Limb (tissue), 2 donors: ENCODE measurements around the gene ZNF782.
"Not testable (repeated sequence)": the region's sequence is repeated elsewhere in the genome, so short reads cannot be mapped to it uniquely, and the experiment has no call there.

ENCODE experiments used
- DNase-seq, 2 donors: peaks; one replicate each; pipeline ENCODE4 v3.0.0-alpha.2; 2016; ENCODE audit errors: extremely low spot score in 2 of 2

ZNF782 gene

DNA sequence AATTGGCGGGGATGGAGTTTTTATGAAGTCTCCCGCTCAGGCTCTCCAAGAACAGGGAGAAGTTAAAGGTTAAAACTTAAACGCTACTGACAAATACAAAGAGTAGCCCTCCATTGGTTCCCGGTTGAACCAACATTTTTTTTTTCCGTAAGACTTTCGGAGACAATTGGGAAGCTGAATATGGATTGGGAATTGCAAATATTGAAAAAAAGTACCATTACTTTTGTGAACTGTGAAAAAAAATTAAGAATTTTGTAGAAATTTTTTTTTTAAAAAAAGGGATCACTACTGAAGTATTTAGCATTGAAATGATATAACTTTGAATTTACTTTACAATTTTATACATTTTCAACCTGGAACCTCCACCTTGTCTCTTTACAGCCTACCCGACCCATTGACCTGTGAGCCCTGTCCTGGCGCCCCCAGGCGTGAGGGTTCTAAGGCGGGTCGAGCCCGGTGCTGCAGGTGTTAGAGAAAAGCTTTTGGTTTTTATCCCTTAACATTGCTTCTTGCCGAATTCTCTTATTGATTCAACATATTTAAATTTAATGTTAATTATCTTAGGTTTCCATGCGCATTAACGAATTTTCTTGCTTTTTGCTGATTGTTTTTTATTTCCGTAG, 448 bp upstream of the ZNF782 start:
- no peak for DNase-seq

DNA sequence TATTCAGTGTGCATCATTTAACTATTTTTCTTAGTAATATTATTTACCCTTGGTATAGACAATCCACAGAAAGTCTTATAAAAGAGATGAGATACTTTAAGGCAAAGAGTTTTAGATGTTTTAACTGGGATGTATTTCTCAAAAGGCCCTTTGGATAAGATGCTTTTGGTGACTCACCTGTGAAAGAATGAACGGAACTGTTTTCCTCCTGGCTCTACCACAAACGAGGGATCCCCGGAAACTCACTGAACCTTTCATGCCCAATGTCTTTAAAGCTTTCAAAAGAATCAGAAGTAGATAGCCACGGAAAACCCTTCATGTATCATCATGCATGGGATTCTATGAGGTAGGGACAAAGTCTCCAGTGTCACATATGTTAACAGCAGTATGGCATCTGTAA, 1.6 kb downstream of the ZNF782 start:
- no peak for DNase-seq

DNA sequence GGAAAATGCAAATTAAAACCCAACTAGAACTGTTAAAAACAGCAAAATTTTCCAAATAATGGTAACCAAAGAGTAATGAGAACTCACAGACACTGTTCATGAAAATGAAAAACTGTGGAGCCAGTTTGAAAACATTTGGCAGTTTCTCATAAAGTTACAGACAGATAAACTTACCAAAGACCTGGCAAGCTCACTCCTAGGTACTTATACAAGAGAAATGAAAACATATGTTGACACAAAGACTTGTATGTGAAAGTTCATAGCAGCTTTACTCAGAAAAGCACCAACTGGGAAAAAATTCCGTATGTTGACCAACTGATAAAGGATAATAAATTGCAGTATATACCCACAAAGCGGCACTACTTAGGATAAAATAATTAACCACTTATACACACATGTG, 10.3 kb downstream of the ZNF782 start:
- DNase-seq = no peak

DNA sequence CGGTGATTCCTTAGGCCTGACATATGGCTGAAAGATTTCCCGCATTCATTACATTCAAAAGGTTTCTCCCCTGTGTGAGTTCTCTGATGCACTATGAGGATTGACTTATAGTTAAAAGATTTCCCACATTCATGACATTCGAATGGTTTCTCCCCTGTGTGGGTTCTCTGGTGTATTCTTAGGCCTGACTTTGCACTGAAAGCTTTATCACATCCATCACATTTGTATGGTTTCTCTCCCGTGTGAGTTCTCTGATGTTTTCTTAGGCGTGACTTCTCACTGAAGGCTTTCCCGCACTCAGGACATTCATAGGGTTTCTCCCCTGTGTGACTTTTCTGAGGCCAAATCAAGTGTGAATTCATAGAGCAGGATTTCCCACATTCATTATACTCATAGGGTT, 35.8 kb downstream of the ZNF782 start:
- no peak for DNase-seq

DNA sequence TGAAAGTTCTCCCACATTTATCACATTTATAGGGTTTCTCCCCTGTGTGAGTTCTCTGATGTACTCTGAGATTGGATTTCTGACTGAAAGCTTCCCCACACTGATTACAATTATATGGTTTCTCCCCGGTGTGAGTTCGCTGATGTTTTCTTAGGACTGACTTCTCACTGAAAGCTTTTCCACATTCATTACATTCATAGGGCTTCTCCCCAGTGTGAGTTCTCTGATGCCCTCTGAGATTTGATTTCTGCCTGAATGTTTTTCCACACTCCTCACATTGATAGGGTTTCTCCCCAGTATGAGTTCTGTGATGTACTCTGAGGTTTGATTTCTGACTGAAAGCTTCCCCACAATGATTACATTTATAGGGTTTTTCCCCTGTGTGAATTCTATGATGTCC, 36.3 kb downstream of the ZNF782 start:
- DNase-seq = no peak

DNA sequence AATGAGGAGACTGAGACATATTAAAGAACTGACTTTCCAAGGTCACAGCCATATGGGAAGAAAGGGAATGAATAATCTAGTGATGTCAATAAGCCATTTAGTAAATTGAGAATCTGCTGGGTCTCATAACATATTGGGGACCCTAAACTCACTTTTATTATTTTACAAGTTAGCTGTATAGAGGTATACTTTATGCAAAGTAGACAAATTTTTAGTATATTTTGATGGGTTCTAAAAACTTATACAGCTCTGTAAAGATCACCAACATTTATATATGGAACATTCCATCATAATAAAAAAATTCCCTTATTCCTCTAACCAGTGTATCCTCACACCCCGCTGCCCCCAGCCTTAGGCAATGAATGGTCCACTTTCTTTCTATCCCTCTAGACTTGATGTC, 40.7 kb downstream of the ZNF782 start:
- DNase-seq = no peak

DNA sequence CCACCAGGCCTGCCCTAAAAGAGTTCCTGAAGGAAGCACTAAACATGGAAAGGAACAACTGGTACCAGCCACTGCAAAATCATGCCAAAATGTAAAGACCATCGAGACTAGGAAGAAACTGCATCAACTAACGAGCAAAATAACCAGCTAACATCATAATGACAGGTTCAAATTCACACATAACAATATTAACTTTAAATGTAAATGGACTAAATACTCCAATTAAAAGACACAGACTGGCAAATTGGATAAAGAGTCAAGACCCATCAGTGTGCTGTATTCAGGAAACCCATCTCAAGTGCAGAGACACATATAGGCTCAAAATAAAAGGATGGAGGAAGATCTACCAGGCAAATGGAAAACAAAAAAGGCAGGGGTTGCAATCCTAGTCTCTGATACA, 55.4 kb downstream of the ZNF782 start:
- DNase-seq = not testable (repeated sequence)

DNA sequence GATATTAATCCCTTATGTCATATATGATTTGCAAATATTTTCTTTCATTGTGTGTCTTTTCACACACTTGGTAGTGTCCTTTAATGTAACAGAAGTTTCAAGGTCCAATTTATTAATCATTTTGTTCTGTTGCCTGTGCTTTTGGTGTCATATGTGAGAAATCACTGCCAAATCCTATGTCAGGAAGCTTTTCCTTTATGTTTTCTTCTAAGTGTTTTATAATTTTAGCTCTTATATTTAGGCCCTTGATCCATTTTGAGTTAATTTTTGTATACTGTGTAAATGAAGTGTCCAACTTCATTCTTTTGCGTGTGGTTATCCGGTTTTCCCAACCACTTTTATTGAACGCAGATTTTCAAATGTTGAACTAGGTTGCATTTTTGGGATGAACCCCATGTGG, 70.3 kb downstream of the ZNF782 start:
- DNase-seq = no peak

DNA sequence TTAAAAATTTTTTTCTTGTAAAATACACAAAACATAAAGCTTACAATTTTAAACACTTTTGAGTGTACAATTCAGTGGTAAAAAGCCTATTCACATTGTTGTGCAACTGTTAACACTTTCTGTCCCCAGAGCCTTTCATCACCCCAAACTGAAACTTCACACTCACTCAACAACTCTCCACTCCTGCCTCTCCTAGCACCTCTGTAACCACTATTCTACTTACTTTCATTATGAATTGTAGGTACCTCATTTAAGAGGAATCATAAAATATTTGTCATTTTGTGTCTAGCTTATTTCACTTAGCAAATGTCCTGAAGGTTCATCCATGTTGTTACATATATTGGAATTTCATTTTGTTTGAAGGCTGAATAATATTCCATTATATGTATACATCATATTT, 72.1 kb downstream of the ZNF782 start:
- no peak for DNase-seq

DNA sequence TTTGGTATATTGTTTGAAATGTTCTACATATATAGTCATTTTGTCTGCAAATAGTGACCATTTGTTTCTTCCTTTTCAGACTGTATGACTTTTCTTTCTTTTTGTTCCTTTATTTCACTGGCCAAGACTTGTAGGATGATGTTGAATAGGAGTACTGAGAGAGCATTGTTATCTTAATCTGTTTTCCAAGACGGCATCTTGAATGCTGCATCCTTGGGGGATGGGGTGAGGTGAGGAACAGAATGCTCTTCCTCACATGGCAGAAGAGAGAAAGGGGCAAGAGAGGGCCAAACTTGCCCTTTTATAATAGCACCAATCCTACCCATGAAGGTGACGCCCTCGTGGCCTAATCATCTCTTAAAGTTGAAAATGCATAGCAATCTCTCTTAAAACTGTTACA, 72.8 kb downstream of the ZNF782 start:
- DNase-seq = no peak

DNA sequence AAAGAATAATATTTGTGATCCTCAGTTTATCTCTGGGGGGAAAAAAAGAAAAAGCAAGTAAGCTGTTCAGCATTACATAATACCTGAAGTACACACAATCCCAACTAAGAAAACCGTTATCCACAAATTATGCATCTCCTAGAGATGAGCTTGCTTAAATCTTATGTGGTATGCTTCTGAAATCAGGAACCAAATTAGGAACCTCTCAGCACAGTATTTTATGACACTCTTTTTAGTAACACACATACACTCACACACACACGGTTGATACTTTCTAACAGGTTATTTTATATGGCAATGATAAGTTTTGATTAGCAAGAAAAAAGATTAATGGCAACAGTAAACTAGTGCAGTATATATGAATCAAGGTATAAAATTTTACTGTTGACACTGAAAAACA, 75.2 kb downstream of the ZNF782 start:
- DNase-seq = no peak

DNA sequence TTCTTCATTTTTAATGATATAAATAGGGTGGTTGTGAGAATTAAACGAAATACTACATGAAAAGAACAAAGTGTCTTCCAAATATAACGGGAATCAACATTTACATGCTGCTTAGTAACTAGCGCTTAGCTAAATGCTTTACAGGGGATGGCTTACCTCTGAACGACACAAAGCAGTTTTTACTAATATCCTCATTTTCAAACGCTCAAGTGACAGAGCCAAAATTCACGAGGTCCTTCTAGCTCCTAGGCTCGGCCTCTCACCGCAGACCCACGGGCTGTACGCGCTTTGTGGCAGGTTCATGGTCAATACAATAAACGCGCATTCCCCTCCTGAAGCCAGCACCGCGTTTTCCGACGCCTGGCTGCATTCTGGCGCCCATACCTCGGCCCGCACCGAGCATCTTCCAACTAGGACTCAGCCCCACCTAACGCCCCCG, 76.9 kb downstream of the ZNF782 start:
- no peak for DNase-seq

DNA sequence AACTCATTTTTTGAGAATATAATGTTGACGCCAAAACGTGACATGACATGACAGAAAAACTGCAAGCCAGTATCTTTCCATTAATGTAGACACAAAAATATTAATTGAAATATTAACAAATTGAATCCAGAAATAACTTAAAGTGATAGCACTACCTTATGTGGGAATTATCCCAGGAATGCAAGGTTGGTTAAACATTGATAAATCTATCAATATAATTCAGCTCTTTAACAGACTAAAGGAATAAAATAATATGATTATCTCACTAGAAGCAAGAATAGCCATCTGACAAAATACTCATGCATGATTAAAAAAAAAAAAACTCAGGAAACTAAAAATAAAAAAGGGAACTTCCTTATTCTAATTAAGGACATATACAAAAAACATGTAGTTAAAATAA, 83.2 kb downstream of the ZNF782 start:
- no peak for DNase-seq

DNA sequence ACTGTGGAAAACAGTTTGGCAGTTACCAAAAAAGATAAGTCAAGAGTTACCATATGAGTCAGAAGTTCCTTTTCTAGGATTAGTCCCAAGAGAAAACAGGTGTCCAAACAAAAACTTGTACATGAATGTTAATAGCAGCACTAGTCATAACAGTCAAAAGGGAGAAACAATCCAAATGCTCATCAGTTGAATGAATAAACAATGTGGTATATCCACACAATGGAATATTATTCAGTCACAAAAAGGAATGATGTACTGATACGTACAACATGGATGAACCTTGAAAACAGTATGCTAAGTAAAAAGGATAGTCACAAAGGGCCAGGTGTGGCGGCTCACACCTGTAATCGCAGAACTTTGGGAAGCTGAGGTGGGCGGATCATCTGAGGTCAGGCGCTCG, 84.3 kb downstream of the ZNF782 start:
- DNase-seq = no peak
